GM18870 (cell line): Measurements from ENCODE around the gene NTRK2.

Experiments used
- ATAC-seq: cut with Tn5 transposase; IDR thresholded peaks from one replicate; pipeline ENCODE4 v1.9.1; 2021; ENCODE audit warnings: moderate library complexity; ENCODE audit not compliant: unreplicated experiment

The NTRK2 gene

DNA sequence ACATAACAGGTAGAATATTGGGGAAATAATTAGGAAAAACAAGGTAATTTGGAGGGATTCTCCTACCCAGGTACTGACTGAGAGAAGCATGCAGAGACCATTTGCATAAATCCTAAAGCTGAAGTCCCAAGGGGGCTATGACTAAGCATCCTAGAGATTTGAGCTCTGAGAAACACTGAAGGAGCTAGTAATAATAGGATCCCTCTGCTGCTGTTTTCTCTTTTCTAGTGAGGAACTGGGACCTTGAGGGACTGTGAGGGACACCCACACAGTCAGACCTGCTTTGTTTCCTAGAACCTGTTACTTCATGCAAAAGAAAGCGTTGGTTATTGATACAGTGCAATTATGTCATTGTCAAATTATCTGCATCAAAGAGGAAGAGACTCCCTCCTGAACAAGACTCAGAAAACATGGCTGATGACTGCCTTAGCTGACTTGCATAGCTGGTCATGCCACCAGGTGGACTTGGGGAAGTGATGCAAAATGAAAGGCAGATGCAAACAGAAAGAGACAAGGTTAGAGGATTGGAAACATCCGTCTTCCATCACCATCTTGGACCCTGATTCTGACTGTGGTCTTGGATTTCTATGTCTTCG, 335.4 kb downstream of the NTRK2 start:
- no peak for ATAC-seq

DNA sequence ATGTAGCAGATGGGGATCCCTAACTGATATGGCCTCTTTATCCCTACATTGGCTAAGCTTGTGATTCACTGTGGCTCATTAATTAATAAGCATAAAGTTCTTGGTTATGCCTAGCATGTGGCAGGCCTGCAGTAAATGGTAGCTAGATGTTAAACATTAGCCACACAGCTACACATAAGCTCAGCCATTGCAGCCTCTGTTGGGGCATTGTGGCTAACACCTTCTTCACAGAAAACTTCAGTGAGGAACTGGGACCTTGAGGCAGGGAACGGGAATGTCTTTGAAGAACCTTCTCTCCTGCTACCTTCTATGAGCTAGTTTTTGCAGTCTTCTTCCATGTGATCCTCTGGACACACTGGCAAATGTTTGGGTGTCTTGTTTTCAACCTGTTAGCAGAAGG, 338.2 kb downstream of the NTRK2 start:
- no peak for ATAC-seq

DNA sequence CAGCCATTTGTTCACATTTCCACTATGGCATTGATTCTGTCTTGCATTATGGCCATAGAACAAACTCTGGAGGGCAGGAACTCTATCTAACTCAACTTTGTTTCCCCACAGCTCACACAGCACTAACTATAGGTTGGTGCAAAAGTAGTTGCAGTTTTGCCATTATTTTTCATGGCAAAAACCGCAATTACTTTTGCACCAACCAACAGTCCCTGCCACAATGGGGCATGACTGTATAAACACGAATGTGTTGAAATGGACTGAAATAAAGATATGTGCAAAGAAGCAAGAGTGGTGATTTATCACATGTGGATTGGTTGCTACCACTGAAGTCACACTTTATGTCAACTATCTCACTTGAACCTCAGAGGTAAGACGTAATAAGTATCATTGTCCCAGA, 338.7 kb downstream of the NTRK2 start:
- ATAC-seq, result no peak

DNA sequence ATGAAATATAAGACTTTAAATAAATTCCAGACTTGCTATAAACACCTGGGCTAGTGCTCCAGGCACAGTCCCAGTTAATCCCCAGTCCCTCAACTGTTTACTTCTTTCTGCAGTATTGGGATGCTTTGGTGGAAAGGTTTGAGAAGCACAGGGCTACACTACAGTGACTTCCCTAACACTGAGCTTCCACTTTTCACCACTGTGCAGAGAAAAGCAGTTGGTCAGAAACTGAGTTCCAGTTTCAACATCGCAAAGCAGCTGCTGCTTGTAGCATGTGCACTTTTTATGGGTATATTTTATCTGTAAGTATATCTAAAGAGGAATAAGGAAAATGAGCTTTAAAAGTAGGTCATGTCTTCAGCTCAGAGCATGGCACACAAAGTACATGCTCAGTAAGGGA, 339.7 kb downstream of the NTRK2 start:
- ATAC-seq, result peak; percentile 66

DNA sequence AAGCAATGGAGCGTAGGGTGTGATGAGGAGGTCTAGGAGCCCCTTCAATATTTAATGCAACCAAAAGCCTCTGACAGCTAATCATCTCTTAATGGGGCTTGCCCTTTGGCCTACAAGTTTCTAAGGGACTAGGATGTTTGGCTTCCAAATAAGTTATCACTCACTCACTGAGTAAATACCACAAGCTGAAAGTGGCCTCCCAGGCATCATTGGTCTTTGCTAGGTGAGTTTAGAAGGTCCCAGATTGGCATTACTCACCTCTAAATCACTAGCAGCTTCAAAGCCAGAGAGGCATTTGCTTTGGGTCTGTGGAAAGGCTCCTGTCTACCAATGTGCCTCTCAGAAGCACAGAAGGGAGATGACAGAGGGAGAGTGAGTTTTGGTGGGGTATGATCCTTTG, 344.2 kb downstream of the NTRK2 start:
- no peak for ATAC-seq

DNA sequence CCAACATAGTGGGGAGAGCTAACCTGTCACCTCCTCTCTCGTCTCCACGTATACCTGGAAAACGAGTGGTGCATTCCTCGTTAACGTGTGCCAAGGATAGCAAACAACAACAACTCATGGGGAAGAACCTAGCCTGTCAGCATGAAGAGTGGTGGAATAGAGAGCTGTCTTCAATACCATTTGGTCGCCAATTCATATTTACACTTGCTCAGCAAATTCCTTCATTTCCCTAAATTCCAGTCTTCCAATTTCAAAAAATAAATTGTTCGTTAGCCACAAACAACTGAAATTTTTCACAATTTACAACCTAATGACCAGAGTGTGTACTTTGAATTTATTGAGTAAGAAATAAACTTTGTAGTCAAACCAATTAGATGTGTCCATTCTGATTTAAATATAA, 344.8 kb downstream of the NTRK2 start:
- ATAC-seq, result no peak

DNA sequence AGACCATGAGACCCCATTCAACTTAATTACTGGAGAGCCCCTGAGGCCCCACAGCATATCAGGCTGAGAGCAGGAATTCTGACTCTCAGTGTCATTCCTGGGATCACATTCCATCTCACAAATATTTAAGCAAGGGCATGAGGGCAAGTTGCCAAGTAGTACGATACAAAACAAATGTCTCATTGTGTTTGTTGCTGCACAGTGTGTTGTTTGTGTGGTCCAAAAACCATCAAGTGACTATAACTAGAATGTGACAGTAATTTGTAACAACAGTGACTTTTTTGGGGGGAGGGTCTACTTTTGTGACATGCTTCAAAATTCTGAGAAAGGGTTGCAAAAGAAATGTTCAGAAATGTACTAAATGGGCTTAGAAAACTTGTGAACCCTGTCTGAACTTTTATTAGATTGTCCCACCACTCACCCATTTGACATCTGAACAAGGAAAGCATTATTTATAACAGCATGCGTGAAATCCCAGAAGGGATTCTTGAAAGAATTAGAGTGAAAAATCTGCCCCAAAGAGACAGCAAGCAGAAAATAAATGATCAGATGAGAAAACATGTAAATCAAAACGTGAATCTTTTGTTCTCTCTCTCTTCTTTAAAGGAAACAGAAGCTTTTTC, 347.0 kb downstream of the NTRK2 start:
- ATAC-seq, result no peak

DNA sequence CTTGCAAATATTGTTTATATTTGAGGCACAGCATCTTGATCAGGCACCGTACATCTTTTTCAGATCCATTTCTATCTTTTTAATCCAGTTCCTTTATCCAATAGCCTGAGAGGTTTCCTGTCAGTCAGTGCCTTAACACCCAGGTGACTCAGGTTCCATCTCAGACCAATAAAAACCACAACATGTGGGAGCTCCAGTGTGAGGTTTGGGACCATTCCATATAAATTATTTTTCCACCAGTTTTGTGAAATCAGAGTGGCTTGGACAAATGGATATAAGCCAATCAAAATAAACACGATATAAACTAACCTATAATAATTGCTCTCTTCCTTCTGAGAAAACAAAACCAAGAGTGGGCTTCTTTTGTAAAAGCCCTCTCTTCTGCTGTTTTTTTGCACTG, 351.3 kb downstream of the NTRK2 start:
- ATAC-seq, result no peak

DNA sequence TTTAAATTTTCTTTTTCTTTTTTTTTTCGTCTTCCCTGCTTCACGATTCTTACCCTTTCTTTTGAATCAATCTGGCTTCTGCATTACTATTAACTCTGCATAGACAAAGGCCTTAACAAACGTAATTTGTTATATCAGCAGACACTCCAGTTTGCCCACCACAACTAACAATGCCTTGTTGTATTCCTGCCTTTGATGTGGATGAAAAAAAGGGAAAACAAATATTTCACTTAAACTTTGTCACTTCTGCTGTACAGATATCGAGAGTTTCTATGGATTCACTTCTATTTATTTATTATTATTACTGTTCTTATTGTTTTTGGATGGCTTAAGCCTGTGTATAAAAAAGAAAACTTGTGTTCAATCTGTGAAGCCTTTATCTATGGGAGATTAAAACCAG, 352.2 kb downstream of the NTRK2 start:
- no peak for ATAC-seq

DNA sequence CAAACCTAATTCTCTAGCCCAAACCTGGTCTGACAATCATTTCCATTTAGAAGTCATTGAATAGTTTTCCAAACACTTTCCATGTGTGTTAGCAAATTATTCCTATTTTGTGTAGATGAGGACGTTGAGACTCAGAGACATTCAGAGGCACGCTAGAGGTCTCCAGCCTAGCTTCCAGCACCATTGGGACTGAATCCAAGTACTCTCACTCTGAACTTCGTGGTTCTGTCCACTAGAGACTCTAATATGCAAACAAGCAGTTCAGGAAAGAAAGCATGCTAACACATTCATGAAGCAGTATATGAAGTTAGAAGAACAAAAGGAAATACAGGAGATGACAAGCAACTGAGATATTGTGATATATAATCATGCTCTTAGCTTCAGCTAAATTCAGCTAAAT, 354.8 kb downstream of the NTRK2 start:
- ATAC-seq, result no peak

DNA sequence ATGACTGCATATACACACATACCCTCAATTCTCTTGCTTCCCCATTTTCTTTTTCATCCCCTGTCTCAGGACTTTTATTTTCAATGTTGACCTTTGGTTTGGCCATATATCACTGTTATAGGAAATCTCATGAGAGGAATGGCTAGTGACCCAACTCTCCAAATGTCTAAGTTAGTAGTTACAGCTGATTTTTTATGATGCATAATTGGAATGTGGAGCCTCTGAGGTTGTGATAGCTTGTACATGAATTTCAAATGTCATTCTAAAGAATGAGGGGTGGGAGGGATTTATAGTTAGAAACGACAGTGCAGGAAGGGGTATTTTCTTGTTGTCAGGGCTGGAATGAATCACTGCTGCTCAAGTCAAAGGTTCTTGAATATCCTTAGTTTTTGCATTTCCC, 356.1 kb downstream of the NTRK2 start:
- no peak for ATAC-seq

DNA sequence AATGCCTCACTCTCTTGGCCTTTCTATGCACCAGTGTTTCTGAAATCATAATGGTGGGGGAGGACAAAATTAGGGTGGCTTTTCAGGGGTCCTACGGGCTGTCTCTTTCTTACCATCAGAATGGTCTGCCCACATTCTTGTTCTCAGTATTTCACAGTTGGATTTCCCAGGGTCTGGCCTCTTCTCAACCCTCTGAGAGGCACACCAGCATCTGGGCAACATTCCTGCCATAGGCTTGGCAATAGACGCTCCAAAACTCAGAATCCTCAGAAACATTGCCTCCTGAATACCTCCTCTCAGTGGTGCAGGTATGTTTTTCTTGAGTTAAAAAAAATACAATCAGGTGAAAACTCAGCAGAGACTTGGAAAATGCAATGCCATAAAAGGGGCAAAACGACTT, 358.3 kb downstream of the NTRK2 start:
- ATAC-seq, result no peak

DNA sequence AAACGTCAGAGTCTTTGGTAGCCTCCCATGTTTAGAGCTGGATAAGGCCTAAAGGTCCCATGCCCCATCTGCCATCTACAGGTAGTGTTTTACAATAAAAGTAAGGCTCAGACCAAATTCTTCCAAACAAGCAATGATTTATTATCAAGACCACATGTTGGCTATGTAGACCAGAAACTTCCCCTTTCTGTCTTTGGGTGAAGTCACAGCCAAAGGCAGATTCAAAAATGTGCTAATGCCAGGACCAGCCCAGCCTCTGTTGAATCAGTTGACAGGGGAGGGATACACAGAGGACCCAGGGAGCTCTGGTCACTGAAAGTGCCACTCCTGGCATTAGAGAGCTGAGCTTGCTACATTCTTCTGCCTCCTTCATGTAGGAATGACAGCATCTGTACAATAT, 360.8 kb downstream of the NTRK2 start:
- ATAC-seq, result no peak

DNA sequence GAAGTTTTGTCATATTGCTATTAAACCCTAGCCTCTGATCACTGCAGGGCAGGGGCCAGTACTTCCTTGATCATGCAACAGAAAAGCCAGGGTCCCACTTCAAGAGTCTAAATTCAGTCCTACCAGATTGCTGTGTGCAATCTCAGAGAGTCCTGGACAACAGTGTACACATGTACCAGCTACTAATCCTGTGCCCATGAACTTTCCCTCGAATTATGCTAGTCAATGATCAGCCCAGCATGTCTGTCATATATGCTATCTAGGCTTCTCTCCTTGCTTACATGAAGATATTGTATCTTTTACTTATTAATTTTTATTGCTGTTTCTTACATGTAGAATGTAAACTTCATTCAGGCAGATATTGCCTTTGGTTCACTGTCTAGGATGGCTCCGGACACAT, 367.0 kb downstream of the NTRK2 start:
- ATAC-seq, result no peak

DNA sequence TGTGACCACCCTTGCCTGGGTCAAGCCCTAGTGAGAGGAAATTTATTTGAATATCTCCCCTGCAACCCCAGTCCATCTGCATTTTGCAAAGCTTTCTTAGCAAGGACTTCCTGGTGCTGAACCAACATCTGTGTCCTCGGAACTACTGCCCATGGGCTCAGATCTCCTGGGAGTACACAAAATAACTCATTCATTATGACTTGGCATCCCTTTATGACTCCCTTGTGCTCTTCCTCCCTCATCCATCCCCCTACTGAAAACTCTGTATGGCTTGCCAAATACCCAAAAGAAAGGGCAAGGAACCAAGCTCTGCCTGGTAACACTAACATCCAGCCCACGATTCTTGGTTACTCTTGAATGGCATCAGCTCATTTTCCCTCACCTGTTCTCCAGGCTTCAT, 368.5 kb downstream of the NTRK2 start:
- ATAC-seq, result no peak

DNA sequence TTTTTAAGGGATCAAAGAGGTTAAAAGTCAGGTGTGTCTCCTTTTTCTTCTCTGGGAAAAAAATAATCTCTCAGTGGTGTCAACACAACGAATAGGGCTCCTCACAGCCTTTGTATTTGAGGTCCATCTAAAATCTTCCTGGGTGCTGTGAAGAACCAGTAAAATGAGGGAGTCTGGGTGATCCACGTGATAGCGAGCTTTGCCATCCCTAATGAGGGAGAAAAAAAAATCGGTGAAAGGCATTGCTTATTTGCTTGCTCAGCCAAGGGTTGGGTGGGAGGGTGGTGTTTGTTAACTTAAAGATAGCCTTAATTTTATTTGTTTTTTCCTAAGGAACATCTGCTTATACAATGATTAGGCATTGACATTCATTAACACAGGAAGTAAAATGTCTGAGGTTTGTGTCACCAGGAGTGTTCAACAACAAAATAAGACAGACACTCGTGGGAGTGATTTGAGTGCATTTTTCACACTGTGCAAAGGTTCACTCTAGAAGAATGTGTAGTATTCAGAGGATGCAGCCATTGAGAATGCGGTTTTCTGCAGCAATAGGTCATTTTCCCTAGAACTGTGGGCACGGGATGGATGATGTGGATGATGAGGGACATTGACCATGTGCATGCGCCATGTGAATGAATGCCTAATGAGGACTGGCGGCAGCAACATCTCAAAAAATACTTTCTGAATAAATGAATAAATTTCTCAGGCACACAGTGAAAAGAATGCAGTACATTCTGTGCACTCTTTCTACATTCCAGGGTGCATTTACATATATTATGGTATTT, 369.5 kb downstream of the NTRK2 start:
- no peak for ATAC-seq

DNA sequence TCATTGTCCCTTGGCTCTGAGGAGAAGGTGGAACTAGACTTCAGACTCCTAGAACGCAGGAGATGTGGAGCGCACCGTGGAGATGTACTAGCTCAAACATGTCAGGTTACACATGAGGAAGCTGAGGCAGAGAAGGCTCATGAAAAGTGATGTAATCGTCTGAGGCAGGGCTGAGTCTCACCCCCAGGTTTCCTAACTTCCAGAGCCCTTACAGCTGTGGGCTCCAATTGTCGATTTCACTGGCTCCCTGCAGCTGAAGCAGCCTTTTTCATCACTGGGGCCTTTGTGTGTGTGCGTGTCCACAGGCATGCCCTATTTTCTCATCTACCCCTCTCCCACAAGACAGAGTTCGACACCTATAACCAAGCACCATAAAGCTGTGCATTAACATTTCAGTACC, 370.6 kb downstream of the NTRK2 start:
- ATAC-seq, result no peak

DNA sequence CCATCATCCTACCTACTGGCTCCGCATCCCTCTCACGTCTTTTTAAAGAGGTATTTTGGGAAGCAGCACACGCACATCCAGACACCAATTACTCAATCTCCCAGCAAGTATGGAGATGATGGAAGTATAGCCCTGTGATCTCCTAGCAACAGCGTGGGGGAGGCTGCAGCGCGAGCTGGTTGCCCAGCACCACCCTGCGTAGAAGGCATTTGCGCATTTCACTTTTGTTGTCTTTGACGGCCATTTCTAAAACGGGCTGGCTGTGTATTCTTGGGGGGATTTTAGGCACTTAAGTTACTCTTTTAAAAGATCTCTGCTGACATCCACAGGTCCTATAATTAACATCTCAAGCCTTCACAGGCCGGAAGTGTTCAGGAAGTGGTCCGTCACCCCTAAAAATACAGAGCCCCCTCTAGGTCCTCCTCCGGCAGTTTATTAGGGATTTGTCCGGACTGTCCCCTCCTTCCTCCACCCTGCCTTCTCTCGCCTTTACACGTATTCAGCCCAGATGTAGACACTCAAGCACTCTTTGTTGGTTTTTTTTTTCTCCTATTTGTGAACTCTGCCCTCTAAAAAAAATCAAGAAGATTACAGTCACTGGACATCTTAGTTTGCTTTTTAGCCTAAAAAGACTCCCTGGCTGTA, 371.4 kb downstream of the NTRK2 start:
- ATAC-seq, result no peak

DNA sequence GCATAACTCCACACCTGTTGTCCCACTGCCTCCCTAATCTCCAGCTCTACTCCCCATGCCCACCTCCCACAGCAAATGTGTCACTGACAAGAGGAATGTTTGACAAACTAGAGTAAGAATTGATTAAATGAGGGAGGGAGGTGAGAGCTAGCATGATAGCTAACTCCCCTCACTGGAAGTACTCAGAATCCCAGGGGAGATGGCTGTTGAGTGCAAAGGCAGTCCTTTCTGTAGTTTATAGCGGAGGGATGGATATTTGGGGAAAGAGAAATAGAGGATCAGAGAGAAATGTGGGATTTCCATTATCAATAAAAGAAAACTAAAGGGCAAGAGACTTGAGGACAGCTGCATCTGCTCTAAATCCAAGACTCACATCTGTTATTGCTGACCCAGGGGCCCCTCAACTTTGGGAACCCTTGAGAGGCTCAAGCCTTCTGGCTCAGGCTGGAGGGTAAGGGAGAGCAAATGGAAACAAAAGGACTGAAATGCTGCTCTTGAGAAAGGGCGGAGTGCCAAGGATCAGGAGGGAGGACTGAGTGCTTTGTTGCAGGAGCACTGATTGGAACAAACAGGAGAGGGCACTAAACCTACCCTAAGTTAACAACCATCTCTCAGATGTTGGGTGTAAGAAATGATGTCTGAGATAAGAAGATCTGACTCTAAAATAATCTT, 372.1 kb downstream of the NTRK2 start:
- ATAC-seq, result no peak

DNA sequence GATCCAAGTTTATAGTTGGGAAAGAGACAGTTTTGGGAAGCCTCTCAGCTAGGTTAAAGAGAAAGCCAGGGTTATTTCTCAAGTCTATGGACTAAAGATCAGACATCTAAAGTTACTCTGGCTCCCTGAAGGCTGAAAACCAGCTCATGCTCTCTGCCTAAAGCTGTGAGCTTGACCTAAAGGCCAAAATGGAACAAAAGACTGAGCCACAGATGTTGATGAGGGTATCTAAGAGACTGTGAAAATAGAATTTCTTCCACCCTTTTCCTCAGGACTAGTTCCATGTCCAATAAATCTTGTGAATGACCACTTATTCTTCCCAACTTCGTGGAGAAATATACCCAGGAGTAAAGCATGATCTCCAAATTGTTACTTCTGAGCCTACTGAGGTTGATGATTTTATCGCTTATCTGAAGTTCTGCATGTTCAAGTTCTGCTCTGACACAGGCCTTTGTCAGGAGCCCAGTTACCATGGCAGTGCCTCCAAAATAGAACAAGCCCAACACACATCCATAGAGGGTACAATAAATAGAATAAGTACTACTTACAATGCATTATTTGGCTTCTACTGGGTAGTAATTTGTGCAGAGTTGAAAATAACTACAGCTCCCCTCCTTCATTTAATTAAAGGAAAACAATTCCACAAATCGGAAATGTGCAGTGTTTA, 373.6 kb downstream of the NTRK2 start:
- no peak for ATAC-seq

DNA sequence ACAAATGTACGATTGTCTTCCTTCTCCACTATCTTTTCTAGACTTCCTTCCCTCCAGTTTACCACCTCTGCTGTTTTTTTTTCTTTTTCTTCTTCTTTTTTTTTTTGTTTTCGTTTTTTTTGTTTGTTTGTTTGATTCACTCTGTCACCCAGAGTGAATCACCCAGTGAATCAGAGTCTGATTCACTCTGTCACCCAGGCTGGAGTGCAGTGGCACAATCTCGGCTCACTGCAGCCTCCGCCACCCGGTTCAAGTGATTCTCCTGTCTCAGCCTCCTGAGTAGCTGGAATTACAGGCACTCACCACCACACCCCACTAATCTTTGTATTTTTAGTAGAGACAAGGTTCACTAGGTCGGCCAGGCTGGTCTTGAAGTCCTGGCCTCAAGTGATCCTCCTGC, 375.7 kb downstream of the NTRK2 start:
- ATAC-seq, result no peak
